Body of pancreas (tissue), 4 donors: Measurements from ENCODE around the gene KIRREL3. TPM values are rescaled to one million over a fixed set of nuclear protein-coding genes. Genes with fewer than 3 reads are reported as not detected.

Experiments
- ATAC-seq: fragments of 150-250 bp; one replicate; pipeline ENCODE4 v1.9.1; 2016
- DNase-seq, 4 donors: peaks; one replicate each; pipeline ENCODE4 v3.0.0-alpha.2; 2019
- H3K27ac ChIP-seq, 4 donors: fragments of 200-600 bp; sonication (generic); 1 replicate in 3 of 4; 2 replicates in 1 of 4; pipeline versions ENCODE4 v1.5.1 to v1.6.1; 2016 to 2019; ENCODE audit warnings: mild to moderate bottlenecking in 1 of 4, mixed read lengths in 1 of 4, moderate library complexity in 1 of 4
- H3K27me3 ChIP-seq, 2 donors: fragments of 200-600 bp; sonication (generic); one replicate each; pipeline ENCODE4 v1.6.0; 2016; ENCODE audit warnings: mild to moderate bottlenecking in 1 of 2
- H3K36me3 ChIP-seq, 2 donors: fragments of 200-600 bp; sonication (generic); replicated peaks in 1 of 2; 2 replicates each; pipeline ENCODE4 v1.5.1; 2016; ENCODE audit warnings: low read depth in 2 of 2; ENCODE audit not compliant: insufficient read depth in 1 of 2
- H3K4me1 ChIP-seq: fragments of 200-600 bp; sonication (generic); one replicate; pipeline ENCODE4 v1.6.0; 2016
- H3K4me3 ChIP-seq, 2 donors: fragments of 200-600 bp; sonication (generic); 1 replicate in 1 of 2; 2 replicates in 1 of 2; pipeline ENCODE4 v1.5.1; 2016 to 2019
- H3K9me3 ChIP-seq, 3 donors: fragments of 200-600 bp; sonication (generic); 1 replicate in 2 of 3; 2 replicates in 1 of 3; pipeline ENCODE4 v1.5.1; 2016
- POLR2A ChIP-seq, 3 donors: fragments of 450-650 bp; IDR thresholded peaks; one replicate each; pipeline ENCODE4 v1.6.1; 2016; ENCODE audit warnings: antibody characterized with exemption in 3 of 3, mild to moderate bottlenecking in 2 of 3
- WGBS, 2 donors: methylation state at CpG; one replicate each; pipeline ENCODE4 v1.1.5; 2017; 5-methylcytosine and 5-hydroxymethylcytosine counted together
- intact Hi-C: fragments of 100-400 bp; cut with DNase I; formaldehyde crosslinking; loops from one replicate; pipeline ENCODE4 v1.15.1; 2023
- total RNA-seq, 2 donors: library from RNA; depleted of rRNA; stranded (reverse); fragments of >200 nt; gene quantifications; one replicate each; pipeline ENCODE4 v1.1.0, GENCODE V29; 2016
- TF ChIP-seq, protein P1 (sequence below), 7 experiments: fragments of 450-650 bp in 4 of 7; fragments of 200-600 bp in 3 of 7; sonication (generic) in 3 of 7; IDR thresholded peaks; one replicate each; pipeline ENCODE4 v1.5.1; 2016 to 2019; ENCODE audit warnings: antibody characterized with exemption in 7 of 7

Gene KIRREL3
- total RNA-seq, 2 donors from 2014 or later = 0.26 TPM; not detected in 1

- no peaks in the 10 kb centered on the region for H3K9me3 ChIP-seq
- H3K27me3 ChIP-seq = no peaks in the 10 kb centered on the region
- WGBS, 2 donors = 70 to 81% methylated on average over 2 of the region's 2 CpGs
- H3K4me1 ChIP-seq = peaks cover 25% of the 10 kb centered on the region
- TF ChIP-seq, protein P1, sequence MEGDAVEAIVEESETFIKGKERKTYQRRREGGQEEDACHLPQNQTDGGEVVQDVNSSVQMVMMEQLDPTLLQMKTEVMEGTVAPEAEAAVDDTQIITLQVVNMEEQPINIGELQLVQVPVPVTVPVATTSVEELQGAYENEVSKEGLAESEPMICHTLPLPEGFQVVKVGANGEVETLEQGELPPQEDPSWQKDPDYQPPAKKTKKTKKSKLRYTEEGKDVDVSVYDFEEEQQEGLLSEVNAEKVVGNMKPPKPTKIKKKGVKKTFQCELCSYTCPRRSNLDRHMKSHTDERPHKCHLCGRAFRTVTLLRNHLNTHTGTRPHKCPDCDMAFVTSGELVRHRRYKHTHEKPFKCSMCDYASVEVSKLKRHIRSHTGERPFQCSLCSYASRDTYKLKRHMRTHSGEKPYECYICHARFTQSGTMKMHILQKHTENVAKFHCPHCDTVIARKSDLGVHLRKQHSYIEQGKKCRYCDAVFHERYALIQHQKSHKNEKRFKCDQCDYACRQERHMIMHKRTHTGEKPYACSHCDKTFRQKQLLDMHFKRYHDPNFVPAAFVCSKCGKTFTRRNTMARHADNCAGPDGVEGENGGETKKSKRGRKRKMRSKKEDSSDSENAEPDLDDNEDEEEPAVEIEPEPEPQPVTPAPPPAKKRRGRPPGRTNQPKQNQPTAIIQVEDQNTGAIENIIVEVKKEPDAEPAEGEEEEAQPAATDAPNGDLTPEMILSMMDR (IDR thresholded peaks at IDR 0.05) = no peak
- no peak for TF ChIP-seq POLR2A (IDR thresholded peaks at IDR 0.05)
- intact Hi-C loops = no loop called here
- no peak overlapping the region for H3K27ac ChIP-seq
- DNase-seq = no peak
- no peak overlapping the region for H3K4me3 ChIP-seq
- H3K36me3 ChIP-seq = no peaks in the 10 kb centered on the region
- no peak for ATAC-seq
Observed at GRCh38 chr11:126546191-126546590, 454.4 kb downstream of the KIRREL3 start.

DNA sequence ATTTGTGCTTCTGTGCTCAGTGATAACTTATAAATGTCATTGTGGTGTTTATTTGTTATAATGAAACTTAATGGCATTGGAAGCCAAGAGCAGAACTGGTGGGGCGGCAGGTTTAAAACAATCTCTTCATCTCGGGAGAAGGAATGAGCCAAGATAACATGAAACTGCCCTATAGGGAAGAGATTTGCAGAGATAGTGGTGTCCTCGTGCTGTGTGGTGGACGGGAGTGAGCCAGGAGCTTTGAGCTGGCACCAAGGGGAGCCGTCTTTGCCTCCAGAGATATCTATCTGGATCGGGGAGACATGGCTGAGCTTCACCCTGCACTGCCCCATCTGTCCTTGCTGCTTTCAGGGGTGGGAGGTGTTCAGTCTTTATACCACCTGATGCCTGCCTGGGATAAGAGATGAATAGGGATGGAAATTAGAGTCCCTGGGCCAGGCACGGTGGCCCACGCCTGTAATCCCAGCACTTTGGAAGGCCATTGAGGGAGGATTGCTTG lies 455.5 kb downstream of the KIRREL3 start:
- intact Hi-C loops = no loop called here
- no peak for ATAC-seq
- WGBS, 2 donors = 51 to 55% methylated on average over 8 of the region's 8 CpGs

GRCh38 chr11:126544108-126545056 lies 456.2 kb downstream of the KIRREL3 start:
- H3K27me3 ChIP-seq = no peaks in the 10 kb centered on the region
- peak overlapping the region in 1 of 4 donors; percentile 49 for H3K27ac ChIP-seq
- no peaks in the 10 kb centered on the region for H3K36me3 ChIP-seq
- no peak overlapping the region for H3K4me3 ChIP-seq
- peak; percentile 9 for ATAC-seq
- peak in 3 of 4 donors; percentile 10 to 19 (median 17) for DNase-seq
- 11 to 24% methylated on average over 14 to 15 of the region's 15 CpGs for WGBS, 2 donors
- intact Hi-C loops = no loop called here
- no peaks in the 10 kb centered on the region for H3K9me3 ChIP-seq
- peaks cover 25% of the 10 kb centered on the region for H3K4me1 ChIP-seq
- no peak for TF ChIP-seq POLR2A (IDR thresholded peaks at IDR 0.05)
- TF ChIP-seq, protein P1 (IDR thresholded peaks at IDR 0.05) = no peak

More for the DNA sequence above, 455.5 kb downstream of the KIRREL3 start:
- H3K4me1 ChIP-seq = peaks cover 25% of the 10 kb centered on the region
- H3K9me3 ChIP-seq = no peaks in the 10 kb centered on the region
- no peak overlapping the region for H3K27ac ChIP-seq
- H3K4me3 ChIP-seq = no peak overlapping the region
- no peaks in the 10 kb centered on the region for H3K36me3 ChIP-seq
- DNase-seq = no peak
- H3K27me3 ChIP-seq = no peaks in the 10 kb centered on the region
- TF ChIP-seq POLR2A (IDR thresholded peaks at IDR 0.05) = no peak
- TF ChIP-seq, protein P1 (IDR thresholded peaks at IDR 0.05) = no peak

- Histone ChIP-seq H3K4me1 (peaks cover 25% of the 10 kb centered on the region), H3K4me3 (no peak overlapping the region), H3K27me3 (no peaks in the 10 kb centered on the region), H3K9me3 (no peaks in the 10 kb centered on the region), H3K36me3 (no peaks in the 10 kb centered on the region), H3K27ac (peak overlapping the region in 1 of 4 donors; percentile 49)
- whole genome bisulfite sequencing, 2 donors = 18 to 25% methylated on average over 6 to 7 of the region's 7 CpGs
- peak in 2 of 4 donors; percentile 14 to 20 for DNase-seq
- no peak for ATAC-seq
- TF ChIP-seq, protein P1 (IDR thresholded peaks at IDR 0.05) = no peak
- no peak for TF ChIP-seq POLR2A (IDR thresholded peaks at IDR 0.05)
- intact Hi-C loops = no loop called here
Observed at GRCh38 chr11:126543691-126544090, 456.9 kb downstream of the KIRREL3 start.
